Calu3 (cell line): ENCODE results near the gene SETSIP. TPM values are rescaled to one million over a fixed set of nuclear protein-coding genes. Genes with fewer than 3 reads are reported as not detected.

Experiments used
- BruUV-seq: library from RNA; stranded (reverse); fragments of 400-500 nt; replicated peaks from 2 replicates; lab custom pipeline; 2021; lab: Mats Ljungman, UMichigan
- CTCF ChIA-PET: fragments of 300-600 bp; sonication (Branson Sonifier 250); formaldehyde crosslinking; loops from one replicate; lab custom pipeline; 2022; ENCODE audit warnings: antibody characterized with exemption; lab: Charles Lee
- DNase-seq: peaks from one replicate; pipeline ENCODE4 v3.0.0; 2022
- H3K27ac Mint-ChIP-seq: one replicate; pipeline ENCODE4 v1.8.0; 2022; ENCODE audit warnings: mixed read lengths; ENCODE audit not compliant: unreplicated experiment
- H3K27me3 Mint-ChIP-seq: one replicate; pipeline ENCODE4 v1.8.0; 2022; ENCODE audit warnings: mixed read lengths; ENCODE audit not compliant: unreplicated experiment
- H3K36me3 Mint-ChIP-seq: one replicate; pipeline ENCODE4 v1.8.0; 2022; ENCODE audit warnings: mild to moderate bottlenecking, moderate library complexity, mixed read lengths; ENCODE audit not compliant: insufficient read depth, unreplicated experiment
- H3K4me1 Mint-ChIP-seq: one replicate; pipeline ENCODE4 v1.8.0; 2022; ENCODE audit warnings: mild to moderate bottlenecking, low read depth, mixed read lengths; ENCODE audit not compliant: unreplicated experiment
- H3K4me3 Mint-ChIP-seq: one replicate; pipeline ENCODE4 v1.8.0; 2022; ENCODE audit warnings: mild to moderate bottlenecking, low read depth, moderate library complexity, mixed read lengths; ENCODE audit not compliant: unreplicated experiment
- H3K9me3 Mint-ChIP-seq: one replicate; pipeline ENCODE4 v1.8.0; 2022; ENCODE audit warnings: low read depth, mixed read lengths; ENCODE audit not compliant: unreplicated experiment
- CTCF ChIP-seq: fragments of 200-600 bp; IDR thresholded peaks from one replicate; pipeline ENCODE4 v1.8.0; 2022; ENCODE audit warnings: antibody characterized with exemption; ENCODE audit not compliant: unreplicated experiment
- intact Hi-C: fragments of 100-400 bp; cut with micrococcal nuclease; formaldehyde crosslinking; loops from one replicate; pipeline ENCODE4 v1.10.0; 2022; ENCODE audit not compliant: unreplicated experiment
- total RNA-seq: library from RNA; stranded (reverse); gene quantifications from 2 replicates; pipeline ENCODE4 v1.2.3, GENCODE V29; 2022

The SETSIP gene
- total RNA-seq, 1 experiment from 2014 or later, result not detected

GRCh38 chr1:92108631-92109030 is 33.4 kb upstream of the SETSIP start:
- Mint-ChIP-seq H3K4me3 (no peak overlapping the region), H3K27me3 (no peaks in the 10 kb centered on the region), H3K36me3 (no peaks in the 10 kb centered on the region), H3K4me1 (no peaks in the 10 kb centered on the region), H3K9me3 (no peaks in the 10 kb centered on the region), H3K27ac (no peak overlapping the region)
- no peak for DNase-seq
- no peak for TF ChIP-seq CTCF
- no TSS peak for BruUV-seq
- CTCF ChIA-PET, result no interaction called here
- intact Hi-C loops, result no loop called here

GRCh38 chr1:92105546-92106081 is 30.4 kb upstream of the SETSIP start:
- DNase-seq, result no peak
- CTCF ChIA-PET, result no interaction called here

GRCh38 chr1:92096317-92096716 is 21.1 kb upstream of the SETSIP start:
- Mint-ChIP-seq H3K27me3 (no peaks in the 10 kb centered on the region), H3K27ac (no peak overlapping the region), H3K4me3 (no peak overlapping the region), H3K4me1 (no peaks in the 10 kb centered on the region), H3K36me3 (no peaks in the 10 kb centered on the region), H3K9me3 (no peaks in the 10 kb centered on the region)
- intact Hi-C loops, result no loop called here
- no peak for TF ChIP-seq CTCF
- CTCF ChIA-PET, result no interaction called here
- BruUV-seq, result no TSS peak
- DNase-seq, result no peak

More at GRCh38 chr1:92105546-92106081, 30.4 kb upstream of the SETSIP start:
- TF ChIP-seq CTCF, result no peak
- Mint-ChIP-seq H3K27me3 (no peaks in the 10 kb centered on the region), H3K9me3 (no peaks in the 10 kb centered on the region), H3K27ac (no peak overlapping the region), H3K4me1 (no peaks in the 10 kb centered on the region), H3K4me3 (no peak overlapping the region), H3K36me3 (no peaks in the 10 kb centered on the region)
- intact Hi-C loops, result no loop called here
- BruUV-seq, result no TSS peak

GRCh38 chr1:92095874-92096273 is 20.7 kb upstream of the SETSIP start:
- BruUV-seq, result no TSS peak
- no peaks in the 10 kb centered on the region for H3K9me3 Mint-ChIP-seq
- no peak overlapping the region for H3K27ac Mint-ChIP-seq
- no peak for DNase-seq
- CTCF ChIA-PET, result no interaction called here
- H3K4me1 Mint-ChIP-seq, result no peaks in the 10 kb centered on the region
- no peak overlapping the region for H3K4me3 Mint-ChIP-seq
- intact Hi-C loops, result no loop called here
- no peaks in the 10 kb centered on the region for H3K27me3 Mint-ChIP-seq
- no peak for TF ChIP-seq CTCF
- no peaks in the 10 kb centered on the region for H3K36me3 Mint-ChIP-seq
